K562 (cell line): ENCODE data around the gene ZFAND3. TPM values are rescaled to one million over a fixed set of nuclear protein-coding genes. Genes with fewer than 3 reads are reported as not detected.

ENCODE experiments used
- ATAC-seq: fragments of 200-7000 bp; cut with Tn5 transposase; 3 replicates; pipeline ENCODE4 v1.9.1; 2020; ENCODE audit warnings: moderate library complexity
- BruUV-seq: library from RNA; stranded (reverse); fragments of 400-500 nt; replicated peaks from 2 replicates; lab custom pipeline; 2021; lab: Mats Ljungman, UMichigan
- CTCF ChIA-PET: fragments of 300-600 bp; formaldehyde crosslinking; extraction: SDS; loops from one replicate; lab custom pipeline; 2021; ENCODE audit warnings: low intra/inter-chr PET ratio; lab: Yijun Ruan, JAX
- POLR2A ChIA-PET: fragments of 300-600, 350-650 bp; sonication (Branson Sonifier 250); formaldehyde crosslinking; extraction: SDS; loops from one replicate; lab custom pipeline; 2021; ENCODE audit warnings: antibody characterized with exemption, inconsistent platforms; lab: Yijun Ruan, JAX
- DNase-seq, 4 experiments: peaks; one replicate each; pipeline versions ENCODE4 v3.0.0 to v3.0.0-alpha.2; 2011 to 2018; ENCODE audit warnings: low spot score in 3 of 4, mixed read lengths in 3 of 4; ENCODE audit errors: extremely low read depth in 1 of 4
- FAIRE-seq: peaks from 2 replicates; lab custom pipeline; 2011; peaks lifted over from hg19 to GRCh38; lab: Jason Lieb, UNC
- H2AFZ ChIP-seq: 2 replicates; pipeline ENCODE4 v1.6.0; 2011; ENCODE audit warnings: low read depth, low read length, control low read depth, inconsistent platforms
- H3K27ac ChIP-seq: fragments of 200-600 bp; 3 replicates; pipeline ENCODE4 v1.8.0; 2011; ENCODE audit warnings: low read depth, mild to moderate bottlenecking, control low read depth, inconsistent platforms, low read length, moderate library complexity, mixed read lengths; ENCODE audit errors: extremely low read depth
- H3K27me3 ChIP-seq, 2 experiments: fragments of 300-600 bp in 1 of 2; 2 replicates in 1 of 2; 3 replicates in 1 of 2; pipeline versions ENCODE4 v1.6.0 to v1.8.0; 2011; ENCODE audit warnings: inconsistent platforms in 2 of 2, low read length in 2 of 2, mild to moderate bottlenecking in 1 of 2, mixed read lengths in 1 of 2, moderate library complexity in 1 of 2; ENCODE audit not compliant: control insufficient read depth in 2 of 2, insufficient read depth in 2 of 2
- H3K36me3 ChIP-seq: fragments of 300-600 bp; 3 replicates; pipeline ENCODE4 v1.8.0; 2011; ENCODE audit warnings: mild to moderate bottlenecking, low read length, inconsistent platforms; ENCODE audit not compliant: control insufficient read depth, insufficient read depth
- H3K4me1 ChIP-seq, 2 experiments: fragments of 200-600 bp in 1 of 2; replicated peaks in 1 of 2; 2 replicates in 1 of 2; 3 replicates in 1 of 2; pipeline versions ENCODE4 v1.5.1 to v1.8.0; 2011; ENCODE audit warnings: inconsistent platforms in 2 of 2, low read length in 2 of 2, mild to moderate bottlenecking in 1 of 2, mixed read lengths in 1 of 2, moderate library complexity in 1 of 2; ENCODE audit not compliant: control insufficient read depth in 2 of 2, insufficient read depth in 2 of 2
- H3K4me2 ChIP-seq: 2 replicates; pipeline ENCODE4 v1.6.1; 2011; ENCODE audit warnings: low read length, control low read depth, inconsistent platforms, mixed read lengths; ENCODE audit not compliant: insufficient read depth
- H3K4me3 ChIP-seq: fragments of 200-600 bp; sonication (generic), shearing (Covaris generic); 2 replicates; pipeline ENCODE4 v1.5.1; 2016; ENCODE audit warnings: control low read depth, inconsistent platforms
- H3K79me2 ChIP-seq: fragments of 200-600 bp; 3 replicates; pipeline ENCODE4 v1.8.0; 2011; ENCODE audit warnings: low read length, inconsistent platforms; ENCODE audit not compliant: control insufficient read depth, insufficient read depth
- H3K9ac ChIP-seq, 2 experiments: 2 replicates each; pipeline versions ENCODE4 v1.6.0 to v1.6.1; 2011; ENCODE audit warnings: low read depth in 2 of 2, low read length in 2 of 2, control low read depth in 1 of 2, inconsistent platforms in 1 of 2, mild to moderate bottlenecking in 1 of 2, mixed read lengths in 1 of 2; ENCODE audit not compliant: insufficient read depth in 1 of 2
- H3K9me1 ChIP-seq: one replicate; pipeline ENCODE4 v1.6.0; 2011; ENCODE audit warnings: inconsistent platforms, mild to moderate bottlenecking, low read length, moderate library complexity; ENCODE audit not compliant: control insufficient read depth, insufficient read depth
- H3K9me3 ChIP-seq: replicated peaks from 2 replicates; pipeline ENCODE4 v1.5.1; 2011; ENCODE audit warnings: low read depth, low read length, inconsistent platforms; ENCODE audit not compliant: control insufficient read depth, insufficient read depth
- H4K20me1 ChIP-seq: replicated peaks from 2 replicates; pipeline ENCODE4 v1.6.1; 2011; ENCODE audit warnings: low read length, inconsistent platforms, mixed read lengths; ENCODE audit not compliant: control insufficient read depth, insufficient read depth
- CAMTA2 ChIP-seq: fragments of 250-450 bp; sonication (Bioruptor Pico); conservative IDR thresholded peaks from 2 replicates; pipeline ENCODE4 v1.5.1; 2022
- CCAR2 ChIP-seq: fragments of 200-400 bp; formaldehyde crosslinking; IDR thresholded peaks from 2 replicates; pipeline ENCODE4 v1.6.1; 2017; ENCODE audit warnings: mild to moderate bottlenecking, low read depth, low read length
- CREB3L1 ChIP-seq: fragments of 450-650 bp; IDR thresholded peaks from 2 replicates; pipeline ENCODE4 v1.6.1; 2014; ENCODE audit warnings: low read depth, mild to moderate bottlenecking, moderate library complexity, borderline replicate concordance
- WGBS: fragments of 100-300 bp; shearing (Covaris generic); methylation state at CpG from one replicate; pipeline ENCODE4 v1.1.6; 2016; ENCODE audit warnings: low coverage, mixed read lengths; ENCODE audit not compliant: insufficient coverage; ENCODE audit errors: missing lambda C conversion rate; 5-methylcytosine and 5-hydroxymethylcytosine counted together
- in situ Hi-C: fragments of 300-500 bp; cut with MboI; formaldehyde crosslinking; loops from 4 replicates; pipeline ENCODE4 v1.15.0; 2018; ENCODE audit warnings: inconsistent platforms, mixed read lengths
- intact Hi-C: fragments of 100-400 bp; cut with micrococcal nuclease; formaldehyde crosslinking; loops from 2 replicates; pipeline ENCODE4 v1.14.2; 2022
- polyA plus RNA-seq, 8 experiments: library from polyadenylated mRNA; depleted of rRNA in 4 of 8; stranded (reverse) in 5 of 8; unstranded in 3 of 8; fragments of >200 nt; fragmentation: Nextera tagmentation in 2 of 8; fragmentation: Illumina TruSeq in 1 of 8; extraction: Ambion mirVana in 2 of 8; extraction: Trizol in 1 of 8; gene quantifications; 2 replicates each; pipeline versions ENCODE4 v1.2.1 to v1.2.3, GENCODE V29; 2011 to 2014; ENCODE audit warnings: inconsistent platforms in 1 of 8, missing spikeins in 1 of 8
- total RNA-seq, 7 experiments: library from RNA; depleted of rRNA in 6 of 7; stranded (reverse); fragments of >200 nt in 6 of 7; fragmentation: Illumina TruSeq in 2 of 7; extraction: Trizol in 2 of 7; gene quantifications; 2 replicates each; pipeline versions ENCODE4 v1.2.1 to v1.2.3, GENCODE V29; 2011 to 2021; ENCODE audit warnings: low replicate concordance in 1 of 7
- TF ChIP-seq, protein P1 (sequence below): sonication (generic); formaldehyde crosslinking; IDR thresholded peaks from 2 replicates; pipeline ENCODE4 v1.8.0; 2022; ENCODE audit warnings: mild to moderate bottlenecking, missing genetic modification reagents

ZFAND3 gene
- total and polyA plus RNA-seq, 9 of the 15 experiments (the other 6 are each of a cell fraction or from before 2014, with no cell fraction given) = 0.81 to 26.6 (median 11.8) TPM

DNA sequence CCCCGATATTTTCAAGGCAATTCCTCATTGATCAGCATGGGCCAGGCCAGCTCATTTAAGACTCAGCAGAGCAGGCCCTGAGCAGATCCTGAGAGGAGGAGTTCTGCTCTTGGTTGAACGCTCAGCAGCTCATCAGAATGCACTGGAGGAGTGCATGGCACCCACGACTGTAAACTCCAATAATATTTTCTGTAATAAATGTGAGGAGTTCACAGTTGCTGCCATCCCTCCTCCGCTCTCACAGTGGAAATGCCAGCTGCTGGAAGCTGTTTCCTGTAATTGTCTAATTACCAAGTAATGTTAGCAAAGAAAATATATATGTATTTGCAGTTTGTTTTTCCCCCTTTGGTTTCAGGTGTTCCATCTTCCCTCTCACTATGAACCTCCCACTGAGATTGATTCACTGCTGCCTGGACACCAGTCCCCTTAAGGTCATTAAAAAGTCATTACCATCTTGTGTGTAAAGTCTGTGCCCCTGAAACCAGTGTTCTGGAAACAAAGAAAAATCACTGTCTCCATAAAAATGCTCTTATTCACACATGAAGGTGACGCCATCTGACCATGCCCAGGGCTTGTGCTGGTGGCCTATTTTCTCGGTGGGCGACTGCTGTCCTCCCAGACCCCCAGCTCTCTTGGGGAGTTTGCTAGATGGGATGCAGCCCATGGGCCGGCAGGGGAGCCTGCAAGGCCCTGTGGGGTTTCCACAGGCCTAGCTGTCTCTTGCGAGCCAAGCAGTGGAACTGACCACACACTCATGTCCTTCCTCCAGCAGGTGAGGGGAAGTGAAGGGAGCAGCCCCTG is 374.2 kb downstream of the ZFAND3 start:
- FAIRE-seq = no peak
- Histone ChIP-seq H3K4me1 (no peaks in the 10 kb centered on the region), H3K36me3 (no peaks in the 10 kb centered on the region), H3K4me2 (no peak overlapping the region), H3K9me3 (no peaks in the 10 kb centered on the region), H4K20me1 (peaks cover 4% of the 10 kb centered on the region; the same call in 1 of the 2 replicates), H3K9me1 (no peaks in the 10 kb centered on the region), H3K9ac (no peak overlapping the region), H3K27me3 (peaks cover 18 to 37% of the 10 kb centered on the region in 2 experiments; a peak in 4 of 5 replicates), H3K27ac (no peak overlapping the region), H3K4me3 (no peak overlapping the region), H2AFZ (no peak overlapping the region), H3K79me2 (no peaks in the 10 kb centered on the region)
- in situ Hi-C loops = no loop called here
- under 1% methylated on average over 9 of the region's 9 CpGs for WGBS
- DNase-seq = no peak
- intact Hi-C loops = no loop called here
- ATAC-seq = no peak
- ChIA-PET POLR2A (interaction anchor here (0.6 kb wide), 1 partner anchor 1082 kb away, joined by 7 read pairs; no protein-coding TSS in a partner anchor), CTCF (no interaction called here)
- BruUV-seq = no TSS peak
- TF ChIP-seq CCAR2 = no peak
- TF ChIP-seq CAMTA2 (CRISPR knock-in tag) = no peak
- TF ChIP-seq CREB3L1 = no peak
- TF ChIP-seq, protein P1, sequence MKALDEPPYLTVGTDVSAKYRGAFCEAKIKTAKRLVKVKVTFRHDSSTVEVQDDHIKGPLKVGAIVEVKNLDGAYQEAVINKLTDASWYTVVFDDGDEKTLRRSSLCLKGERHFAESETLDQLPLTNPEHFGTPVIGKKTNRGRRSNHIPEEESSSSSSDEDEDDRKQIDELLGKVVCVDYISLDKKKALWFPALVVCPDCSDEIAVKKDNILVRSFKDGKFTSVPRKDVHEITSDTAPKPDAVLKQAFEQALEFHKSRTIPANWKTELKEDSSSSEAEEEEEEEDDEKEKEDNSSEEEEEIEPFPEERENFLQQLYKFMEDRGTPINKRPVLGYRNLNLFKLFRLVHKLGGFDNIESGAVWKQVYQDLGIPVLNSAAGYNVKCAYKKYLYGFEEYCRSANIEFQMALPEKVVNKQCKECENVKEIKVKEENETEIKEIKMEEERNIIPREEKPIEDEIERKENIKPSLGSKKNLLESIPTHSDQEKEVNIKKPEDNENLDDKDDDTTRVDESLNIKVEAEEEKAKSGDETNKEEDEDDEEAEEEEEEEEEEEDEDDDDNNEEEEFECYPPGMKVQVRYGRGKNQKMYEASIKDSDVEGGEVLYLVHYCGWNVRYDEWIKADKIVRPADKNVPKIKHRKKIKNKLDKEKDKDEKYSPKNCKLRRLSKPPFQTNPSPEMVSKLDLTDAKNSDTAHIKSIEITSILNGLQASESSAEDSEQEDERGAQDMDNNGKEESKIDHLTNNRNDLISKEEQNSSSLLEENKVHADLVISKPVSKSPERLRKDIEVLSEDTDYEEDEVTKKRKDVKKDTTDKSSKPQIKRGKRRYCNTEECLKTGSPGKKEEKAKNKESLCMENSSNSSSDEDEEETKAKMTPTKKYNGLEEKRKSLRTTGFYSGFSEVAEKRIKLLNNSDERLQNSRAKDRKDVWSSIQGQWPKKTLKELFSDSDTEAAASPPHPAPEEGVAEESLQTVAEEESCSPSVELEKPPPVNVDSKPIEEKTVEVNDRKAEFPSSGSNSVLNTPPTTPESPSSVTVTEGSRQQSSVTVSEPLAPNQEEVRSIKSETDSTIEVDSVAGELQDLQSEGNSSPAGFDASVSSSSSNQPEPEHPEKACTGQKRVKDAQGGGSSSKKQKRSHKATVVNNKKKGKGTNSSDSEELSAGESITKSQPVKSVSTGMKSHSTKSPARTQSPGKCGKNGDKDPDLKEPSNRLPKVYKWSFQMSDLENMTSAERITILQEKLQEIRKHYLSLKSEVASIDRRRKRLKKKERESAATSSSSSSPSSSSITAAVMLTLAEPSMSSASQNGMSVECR (CRISPR knock-in tag) = no peak
